ENCODE data around the gene MEIOB.

The MEIOB gene

DNA sequence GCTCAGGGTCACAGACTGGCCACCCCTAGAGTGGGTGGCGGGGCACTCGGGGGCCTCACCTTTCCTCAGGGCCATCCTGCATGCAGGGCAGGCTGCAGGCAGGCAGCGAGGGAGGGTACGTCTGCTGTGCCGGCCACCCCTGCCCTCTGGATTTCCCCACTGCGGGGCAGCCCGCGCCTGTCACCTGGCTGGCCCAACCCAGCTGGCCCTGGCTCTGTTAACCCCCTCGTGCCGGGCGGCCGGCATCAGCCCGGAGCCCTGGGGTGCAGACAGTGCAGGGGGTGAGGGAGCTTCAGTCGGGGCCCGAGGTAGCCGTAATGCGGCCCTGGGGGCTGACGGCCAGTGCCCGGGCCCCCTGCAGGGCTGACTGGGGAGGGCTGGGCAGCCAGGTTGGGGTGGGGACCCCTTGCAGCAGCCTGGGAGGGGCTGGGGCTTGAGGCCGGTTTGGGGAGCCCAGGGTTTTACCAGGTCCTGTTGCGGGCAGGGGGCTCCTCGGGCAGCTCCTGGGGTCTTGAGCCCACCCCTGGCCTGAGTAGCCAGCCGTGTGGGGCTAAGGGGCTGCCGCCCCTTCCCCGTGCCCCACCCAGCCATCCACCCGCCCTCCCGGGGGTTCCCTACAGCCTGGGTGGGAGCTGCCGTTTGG, 78.3 kb downstream of the MEIOB start, which contains the start of gene IGFALS:
Gene IGFALS (minus strand): TSS at position 128 of the 643 bp plus-strand sequence. CDS start 53 bp downstream, at position 75.
- H3K4me3 ChIP-seq (ENCODE audit: low read depth, low read length) = no peak within 1 kb of the TSS
- DNase-seq (ENCODE audit: low read depth) = no peak
- TF ChIP-seq, protein P1, sequence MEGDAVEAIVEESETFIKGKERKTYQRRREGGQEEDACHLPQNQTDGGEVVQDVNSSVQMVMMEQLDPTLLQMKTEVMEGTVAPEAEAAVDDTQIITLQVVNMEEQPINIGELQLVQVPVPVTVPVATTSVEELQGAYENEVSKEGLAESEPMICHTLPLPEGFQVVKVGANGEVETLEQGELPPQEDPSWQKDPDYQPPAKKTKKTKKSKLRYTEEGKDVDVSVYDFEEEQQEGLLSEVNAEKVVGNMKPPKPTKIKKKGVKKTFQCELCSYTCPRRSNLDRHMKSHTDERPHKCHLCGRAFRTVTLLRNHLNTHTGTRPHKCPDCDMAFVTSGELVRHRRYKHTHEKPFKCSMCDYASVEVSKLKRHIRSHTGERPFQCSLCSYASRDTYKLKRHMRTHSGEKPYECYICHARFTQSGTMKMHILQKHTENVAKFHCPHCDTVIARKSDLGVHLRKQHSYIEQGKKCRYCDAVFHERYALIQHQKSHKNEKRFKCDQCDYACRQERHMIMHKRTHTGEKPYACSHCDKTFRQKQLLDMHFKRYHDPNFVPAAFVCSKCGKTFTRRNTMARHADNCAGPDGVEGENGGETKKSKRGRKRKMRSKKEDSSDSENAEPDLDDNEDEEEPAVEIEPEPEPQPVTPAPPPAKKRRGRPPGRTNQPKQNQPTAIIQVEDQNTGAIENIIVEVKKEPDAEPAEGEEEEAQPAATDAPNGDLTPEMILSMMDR (IDR thresholded peaks at IDR 0.05; ENCODE audit: low read depth, low read length, missing control alignments) = no peak

DNA sequence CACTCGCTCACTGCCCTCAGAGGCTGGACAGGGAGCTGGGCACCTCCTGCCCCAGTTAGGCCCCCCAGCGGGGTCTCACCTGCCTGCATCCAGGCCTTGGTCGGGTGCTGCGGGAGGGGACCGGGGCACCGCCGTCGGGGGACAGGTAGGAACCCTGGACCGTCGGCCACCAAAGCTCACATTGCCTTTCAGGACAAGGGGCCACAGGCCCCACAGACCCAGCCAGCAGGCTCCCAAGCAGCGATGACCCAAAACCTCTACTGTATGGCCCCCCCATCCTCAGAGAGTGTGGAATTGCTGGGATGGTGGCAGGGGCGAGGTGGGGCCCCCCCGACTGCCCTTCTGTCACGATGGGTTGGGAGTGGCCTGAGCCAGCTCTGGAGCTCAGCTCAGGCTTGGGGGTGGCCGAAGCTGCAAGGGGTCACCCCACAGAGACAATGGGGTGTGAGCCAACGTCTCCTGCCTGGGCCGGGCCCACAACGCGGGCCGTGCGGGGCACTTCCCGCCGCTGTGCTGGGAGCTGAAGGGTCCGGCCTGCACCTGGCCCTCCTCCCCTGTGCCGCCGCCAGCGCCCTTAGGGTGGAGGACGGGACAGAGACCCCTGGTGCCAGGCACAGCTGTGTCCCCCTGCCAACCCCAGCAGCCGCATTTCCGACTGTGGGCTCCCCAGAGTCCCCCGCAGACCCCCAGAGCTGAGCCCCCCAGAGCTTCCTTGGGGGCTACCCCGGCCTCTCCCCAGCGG, 79.0 kb downstream of the MEIOB start:
- TF ChIP-seq, protein P1 (IDR thresholded peaks at IDR 0.05; ENCODE audit: low read depth, low read length, missing control alignments) = no peak
- no peak overlapping the region for H3K4me3 ChIP-seq (ENCODE audit: low read depth, low read length)
- DNase-seq (ENCODE audit: low read depth) = no peak

DNA sequence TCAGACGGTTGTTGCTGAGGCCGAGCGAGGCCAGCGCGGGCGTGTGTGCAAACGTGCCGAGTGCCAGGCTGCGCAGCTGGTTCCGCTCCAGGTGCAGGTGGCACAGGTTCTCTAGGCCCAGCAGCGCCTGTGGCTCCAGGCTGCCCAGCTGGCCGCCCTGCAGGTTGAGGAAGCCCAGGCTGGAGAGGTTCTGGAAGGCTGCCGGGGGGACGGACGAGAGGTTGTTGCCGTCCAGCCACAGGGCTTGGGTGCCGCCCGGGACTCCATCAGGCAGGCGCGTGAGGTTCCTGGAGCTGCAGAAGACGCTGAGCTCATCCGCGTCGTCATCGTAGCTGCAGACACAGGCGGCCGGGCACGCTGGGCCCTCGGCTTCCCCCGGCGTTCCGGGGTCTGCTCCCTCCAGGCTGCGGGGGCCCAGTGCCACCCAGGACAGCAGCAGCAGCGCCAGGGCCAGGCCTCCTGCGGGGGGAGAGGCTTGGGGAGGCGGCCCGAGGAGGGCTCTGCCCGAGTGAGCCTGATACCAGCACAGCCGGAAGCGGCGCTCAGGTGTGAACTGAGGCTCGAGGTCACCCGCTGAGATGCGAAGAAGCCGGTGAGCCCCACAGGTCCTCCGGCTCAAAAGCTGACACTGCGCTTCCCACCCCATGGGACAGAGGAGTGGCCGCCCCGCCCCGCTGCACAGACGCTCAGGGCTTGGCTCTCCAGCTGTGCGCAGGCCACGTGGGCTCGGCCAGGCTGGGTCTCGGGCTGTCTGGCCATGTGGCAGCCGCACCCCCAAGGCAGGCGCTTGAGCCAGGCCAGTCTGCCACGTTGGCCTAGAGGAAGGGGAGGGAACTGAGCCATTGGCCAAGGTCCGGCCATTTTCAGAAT, 79.8 kb downstream of the MEIOB start:
- DNase-seq (ENCODE audit: low read depth) = no peak
- H3K4me3 ChIP-seq (ENCODE audit: low read depth, low read length) = no peak overlapping the region
- TF ChIP-seq, protein P1 (IDR thresholded peaks at IDR 0.05; ENCODE audit: low read depth, low read length, missing control alignments) = no peak

DNA sequence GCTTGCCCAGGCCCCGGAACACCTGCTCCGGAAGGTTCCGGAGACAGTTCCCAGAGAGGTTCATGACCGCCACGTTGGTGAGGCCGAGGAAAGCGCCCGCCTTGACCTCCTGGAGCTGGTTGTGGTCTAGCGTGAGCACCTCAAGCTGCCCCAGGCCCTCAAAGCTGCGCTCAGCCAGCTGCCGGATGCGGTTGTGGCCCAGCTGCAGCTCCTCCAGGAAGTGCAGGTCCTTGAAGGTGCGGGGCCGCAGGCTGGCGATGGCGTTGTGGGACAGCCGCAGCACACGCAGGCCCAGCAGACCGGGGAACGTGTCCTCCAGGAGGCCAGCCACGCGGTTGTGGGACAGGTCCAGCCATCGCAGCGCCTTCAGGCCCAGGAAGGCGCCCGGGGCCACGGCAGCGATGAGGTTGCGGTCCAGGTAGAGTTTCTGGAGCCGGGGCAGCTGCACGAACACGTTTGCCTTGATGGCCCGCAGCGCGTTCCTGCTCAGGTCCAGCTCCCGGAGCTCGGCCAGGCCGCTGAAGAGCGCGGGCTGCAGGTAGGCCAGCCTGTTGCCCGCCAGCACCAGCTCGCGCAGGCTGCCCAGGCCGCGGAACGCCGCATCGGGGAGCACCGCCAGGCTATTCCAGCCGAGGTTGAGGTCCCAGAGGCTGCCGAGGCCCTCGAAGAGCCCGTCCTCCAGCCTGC, 80.6 kb downstream of the MEIOB start:
- no peak overlapping the region for H3K4me3 ChIP-seq (ENCODE audit: low read depth, low read length)
- TF ChIP-seq, protein P1 (IDR thresholded peaks at IDR 0.05; ENCODE audit: low read depth, low read length, missing control alignments) = no peak
- no peak for DNase-seq (ENCODE audit: low read depth)

DNA sequence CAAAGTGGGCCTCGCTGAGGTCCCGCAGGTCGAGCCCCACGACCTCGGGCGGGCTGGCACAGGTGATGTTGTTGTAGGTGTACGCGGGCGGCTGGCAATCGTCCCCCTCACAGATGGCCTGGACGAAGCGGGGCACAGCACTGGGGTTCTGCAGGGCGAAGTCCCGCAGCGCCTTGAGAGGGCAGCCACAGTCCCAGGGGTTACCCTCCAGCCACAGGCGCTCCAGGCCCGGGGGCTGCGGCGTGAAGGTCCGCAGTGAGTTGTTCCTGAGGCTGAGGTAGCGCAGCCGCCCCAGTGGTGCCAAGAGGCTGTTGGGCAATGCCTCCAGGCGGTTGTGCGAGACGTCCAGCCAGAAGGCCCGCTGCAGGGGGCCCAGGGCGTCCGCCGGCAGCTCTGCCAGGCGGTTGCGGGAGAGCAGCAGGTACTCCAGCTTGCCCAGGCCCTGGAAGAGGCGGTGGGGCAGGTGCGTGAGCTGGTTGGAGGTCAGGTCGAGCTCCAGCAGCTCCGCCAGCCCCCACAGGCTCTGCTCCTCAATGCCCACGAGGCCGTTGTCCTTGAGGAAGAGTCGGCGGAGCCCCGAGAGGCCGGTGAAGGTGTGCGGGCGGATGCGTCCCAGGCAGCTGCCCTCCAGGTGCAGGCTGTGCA, 81.2 kb downstream of the MEIOB start:
- TF ChIP-seq, protein P1 (IDR thresholded peaks at IDR 0.05; ENCODE audit: low read depth, low read length, missing control alignments) = no peak
- no peak overlapping the region for H3K4me3 ChIP-seq (ENCODE audit: low read depth, low read length)
- no peak for DNase-seq (ENCODE audit: low read depth)

DNA sequence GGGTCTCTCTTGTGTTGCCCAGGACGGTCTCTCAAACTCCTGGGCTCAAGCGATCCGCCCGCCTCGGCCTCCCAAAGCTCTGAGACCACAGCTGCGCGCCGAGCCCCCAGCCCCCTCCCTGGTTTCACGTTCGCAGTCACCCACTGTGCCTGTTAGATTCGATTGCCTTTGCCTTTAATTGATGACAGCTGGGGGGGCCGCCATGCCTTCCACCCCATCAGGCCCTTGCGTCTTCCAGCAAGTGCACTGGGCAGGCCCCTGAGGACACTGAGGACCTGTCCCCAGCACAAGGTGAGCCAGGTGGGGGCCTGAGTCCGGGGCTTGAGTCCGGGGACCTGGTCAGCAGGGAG, 81.7 kb downstream of the MEIOB start:
- TF ChIP-seq, protein P1 (IDR thresholded peaks at IDR 0.05; ENCODE audit: low read depth, low read length, missing control alignments) = no peak
- H3K4me3 ChIP-seq (ENCODE audit: low read depth, low read length) = no peak overlapping the region
- DNase-seq (ENCODE audit: low read depth) = no peak
